Stimulated activated CD4-positive, alpha-beta T cell treated with anti-CD3 and anti-CD28 coated beads, Interleukin-15, amount 100 ng/mL, for 1 hour (primary cell): ENCODE measurements around the gene SLC4A2.

Experiments
- DNase-seq, 2 donors: peaks; one replicate each; pipeline ENCODE4 v3.0.0-alpha.2; 2020; ENCODE audit warnings: low read depth in 1 of 2, low spot score in 1 of 2

The SLC4A2 gene

DNA sequence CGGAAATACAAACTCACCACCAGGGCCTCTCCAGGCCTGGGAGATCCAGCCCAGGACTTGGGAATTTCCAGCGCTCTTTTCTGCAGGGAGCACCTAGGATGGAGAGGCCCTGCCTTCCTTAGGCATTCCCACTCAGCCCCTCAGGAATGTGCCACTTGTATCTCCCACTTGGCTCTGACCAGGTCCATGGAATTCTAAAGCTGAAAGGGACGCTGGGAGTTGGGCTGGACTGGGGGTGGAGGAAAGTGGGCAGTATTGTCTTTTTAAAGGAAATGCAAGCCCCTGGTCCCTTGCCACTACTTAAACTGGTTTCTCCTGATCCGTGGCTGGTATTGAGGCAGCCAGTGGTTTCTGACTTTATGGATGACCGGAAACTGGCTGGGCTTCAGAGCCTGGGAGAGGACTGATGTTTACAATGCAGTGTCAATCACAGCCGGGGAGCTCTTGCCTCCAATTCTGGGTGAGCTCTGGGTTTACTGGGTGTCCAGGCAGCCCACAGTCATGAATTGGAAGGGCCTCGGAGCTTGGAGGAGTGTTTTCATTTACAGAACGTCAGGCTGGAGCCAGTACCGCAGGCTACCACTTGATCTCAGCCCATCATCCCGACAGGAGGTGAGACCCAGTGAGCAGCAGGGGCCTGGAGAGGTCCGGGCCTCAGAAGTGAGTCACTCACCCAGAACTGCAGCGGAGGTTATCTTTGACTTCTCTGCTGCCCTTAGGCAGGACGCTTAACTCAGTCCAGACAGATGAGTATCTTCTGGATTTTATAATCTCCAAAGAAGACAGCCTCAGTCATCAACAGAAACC is 54.2 kb downstream of the SLC4A2 start:
- no peak for DNase-seq

DNA sequence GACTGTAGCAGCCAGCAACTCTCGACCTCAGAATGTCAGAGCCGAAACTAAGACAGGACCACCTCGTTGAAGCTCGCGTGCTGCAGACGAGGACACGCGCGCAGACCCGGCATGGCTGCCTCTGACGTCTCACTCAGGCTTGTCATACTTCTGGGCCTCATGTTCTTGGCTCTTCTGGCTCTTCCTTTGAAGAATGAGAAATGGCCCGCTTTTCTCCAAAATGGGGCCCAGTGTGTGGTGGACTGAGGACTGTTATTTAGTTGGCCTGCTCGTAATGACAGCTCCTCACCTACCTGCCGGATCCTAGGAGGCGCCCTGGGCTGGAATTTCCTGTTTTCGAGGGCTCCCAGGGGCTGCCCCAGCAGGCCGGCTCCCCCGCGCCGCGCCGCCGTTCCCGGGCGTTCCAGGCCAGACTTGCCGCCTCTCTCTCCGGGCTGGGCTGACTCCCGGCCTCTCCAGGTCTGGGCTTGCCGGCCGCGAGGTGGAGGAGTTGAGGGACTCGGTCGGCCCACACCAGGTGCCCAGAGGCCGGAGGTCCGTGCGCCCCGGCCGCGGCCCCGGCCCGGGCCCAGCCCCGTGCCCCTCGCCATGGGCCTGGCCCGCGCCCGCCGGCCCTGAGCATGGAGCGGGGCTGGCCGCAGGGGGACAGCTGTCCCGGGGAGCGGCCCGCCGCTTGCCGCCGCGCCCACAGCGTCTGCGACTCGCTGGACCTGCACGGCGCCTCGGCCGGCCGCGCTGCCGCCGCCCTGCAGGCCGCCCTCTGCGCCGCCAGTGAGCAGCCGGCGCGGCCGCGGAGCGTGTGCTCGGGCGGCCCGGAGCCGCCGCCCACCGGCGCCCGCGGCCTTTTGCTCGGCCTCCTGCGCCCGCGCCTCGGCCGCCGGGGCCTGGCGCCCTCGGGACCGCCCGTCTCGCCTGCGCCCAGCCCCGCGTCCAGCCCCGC is 55.0 kb downstream of the SLC4A2 start:
- DNase-seq: no peak

DNA sequence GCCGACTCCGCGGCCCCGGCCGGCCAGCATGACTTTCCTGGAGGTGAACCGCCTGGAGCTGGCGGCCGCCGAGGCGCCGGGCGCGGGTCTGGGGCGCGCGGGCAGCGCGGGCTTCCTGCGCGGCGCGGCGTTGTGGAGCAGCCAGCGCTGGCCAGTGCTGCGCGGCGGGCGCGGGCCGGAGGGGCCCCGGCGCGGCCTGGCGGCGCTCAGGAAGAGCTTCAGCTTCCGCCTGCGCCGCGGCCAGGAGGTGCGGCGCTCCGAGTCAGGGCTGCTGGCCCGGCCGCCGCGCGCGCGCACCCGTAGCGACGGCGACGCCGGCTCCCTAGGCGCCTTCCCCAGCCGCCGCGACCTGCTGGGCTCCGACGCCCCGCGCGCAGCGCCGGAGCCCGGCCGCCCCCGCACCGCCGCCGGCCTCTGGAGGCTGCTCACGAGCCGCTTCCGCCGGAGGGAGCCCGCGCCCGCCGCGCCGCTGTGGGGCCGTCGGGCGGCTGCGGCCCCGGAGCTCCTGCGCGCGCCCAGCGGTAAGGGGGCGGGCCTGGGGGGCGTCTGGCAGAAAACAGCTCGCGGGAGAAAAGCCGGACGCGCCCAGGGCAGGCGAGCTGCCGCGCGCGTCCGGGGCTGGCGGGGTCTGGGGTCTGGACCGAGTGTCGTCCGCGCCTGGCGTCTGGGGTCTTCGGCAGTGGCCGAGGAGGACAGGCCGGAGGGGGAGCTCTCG is 55.9 kb downstream of the SLC4A2 start:
- DNase-seq: peak; percentile 12 to 36

DNA sequence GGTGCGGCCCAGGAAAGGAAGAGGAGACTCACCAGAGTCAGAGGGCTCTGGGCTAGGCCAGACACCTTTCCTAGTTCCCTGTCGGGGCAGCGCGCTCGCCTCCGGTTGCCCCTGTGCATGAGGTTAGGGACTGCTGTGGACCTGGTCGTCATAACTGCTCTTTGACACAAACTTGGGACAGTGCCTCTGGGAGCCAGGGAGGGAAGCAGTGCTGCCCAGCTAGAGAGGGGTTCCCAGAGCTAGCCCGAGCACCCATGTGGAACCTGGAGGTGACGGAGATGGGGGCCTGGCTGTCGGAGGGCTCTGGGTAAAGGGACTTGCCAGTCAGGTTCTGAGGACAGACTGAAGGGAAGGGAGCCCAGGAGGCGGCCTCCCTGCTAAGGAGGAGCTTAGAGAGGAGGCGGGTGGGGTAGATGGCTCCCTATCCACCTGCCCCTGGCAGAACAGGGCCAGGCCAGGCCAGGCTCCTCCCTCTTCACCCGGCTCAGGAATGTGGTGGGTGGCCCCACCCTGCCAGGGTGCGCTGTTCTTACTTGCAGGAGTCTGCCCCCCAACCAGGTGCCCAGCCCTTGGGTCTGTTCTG is 56.5 kb downstream of the SLC4A2 start:
- DNase-seq: no peak

DNA sequence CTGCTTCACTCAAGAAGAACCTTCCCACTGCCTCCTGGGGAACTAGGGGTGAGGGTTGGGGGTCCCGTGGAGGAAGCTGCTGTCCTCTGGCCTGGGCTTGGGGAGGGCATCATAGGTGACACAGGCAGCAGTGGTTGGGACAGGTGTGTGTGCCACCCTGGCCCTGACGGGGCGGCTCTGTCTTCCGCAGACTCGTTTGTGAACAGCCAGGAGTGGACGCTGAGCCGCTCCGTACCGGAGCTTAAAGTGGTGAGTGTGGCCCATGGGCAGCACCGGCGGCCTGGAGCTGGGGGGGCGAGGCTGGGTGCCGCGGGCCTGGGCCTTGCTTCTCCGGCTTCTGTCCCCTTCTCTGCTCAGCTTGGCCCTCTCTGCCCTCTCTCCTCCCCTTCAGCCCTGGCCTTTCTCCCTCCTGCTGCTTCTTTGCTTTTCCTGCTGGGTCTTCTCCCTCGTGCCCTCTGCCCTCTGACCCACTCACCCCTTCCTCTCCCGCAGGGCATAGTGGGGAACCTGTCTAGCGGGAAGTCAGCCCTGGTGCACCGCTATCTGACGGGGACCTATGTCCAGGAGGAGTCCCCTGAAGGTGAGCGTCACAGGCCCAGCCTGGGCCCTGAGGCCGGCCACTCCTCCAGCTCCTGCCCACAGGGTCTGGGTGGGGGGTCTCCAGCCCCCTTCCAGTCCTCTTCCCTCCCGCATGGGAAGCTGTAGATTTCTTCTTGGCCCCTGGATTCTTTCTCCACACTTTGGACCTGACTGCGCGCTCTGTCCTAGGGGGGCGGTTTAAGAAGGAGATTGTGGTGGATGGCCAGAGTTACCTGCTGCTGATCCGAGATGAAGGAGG is 57.4 kb downstream of the SLC4A2 start:
- no peak for DNase-seq

DNA sequence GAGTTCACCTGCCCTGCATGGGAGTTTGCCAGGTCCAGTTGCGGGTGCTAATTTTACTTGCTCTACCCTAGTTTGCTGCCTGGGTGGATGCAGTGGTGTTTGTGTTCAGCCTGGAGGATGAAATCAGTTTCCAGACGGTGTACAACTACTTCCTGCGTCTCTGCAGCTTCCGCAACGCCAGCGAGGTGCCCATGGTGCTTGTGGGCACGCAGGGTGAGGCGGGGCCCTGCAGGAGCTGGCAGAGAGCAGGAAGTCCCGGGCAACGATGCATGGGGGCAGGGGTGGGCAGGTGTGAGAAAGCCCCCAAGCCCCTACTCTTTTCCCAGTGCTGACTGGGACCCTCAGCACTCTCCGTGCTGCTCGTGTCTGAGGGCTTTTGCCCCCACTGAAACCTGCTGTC is 58.2 kb downstream of the SLC4A2 start:
- DNase-seq: peak in 1 of 2 donors; percentile 35

DNA sequence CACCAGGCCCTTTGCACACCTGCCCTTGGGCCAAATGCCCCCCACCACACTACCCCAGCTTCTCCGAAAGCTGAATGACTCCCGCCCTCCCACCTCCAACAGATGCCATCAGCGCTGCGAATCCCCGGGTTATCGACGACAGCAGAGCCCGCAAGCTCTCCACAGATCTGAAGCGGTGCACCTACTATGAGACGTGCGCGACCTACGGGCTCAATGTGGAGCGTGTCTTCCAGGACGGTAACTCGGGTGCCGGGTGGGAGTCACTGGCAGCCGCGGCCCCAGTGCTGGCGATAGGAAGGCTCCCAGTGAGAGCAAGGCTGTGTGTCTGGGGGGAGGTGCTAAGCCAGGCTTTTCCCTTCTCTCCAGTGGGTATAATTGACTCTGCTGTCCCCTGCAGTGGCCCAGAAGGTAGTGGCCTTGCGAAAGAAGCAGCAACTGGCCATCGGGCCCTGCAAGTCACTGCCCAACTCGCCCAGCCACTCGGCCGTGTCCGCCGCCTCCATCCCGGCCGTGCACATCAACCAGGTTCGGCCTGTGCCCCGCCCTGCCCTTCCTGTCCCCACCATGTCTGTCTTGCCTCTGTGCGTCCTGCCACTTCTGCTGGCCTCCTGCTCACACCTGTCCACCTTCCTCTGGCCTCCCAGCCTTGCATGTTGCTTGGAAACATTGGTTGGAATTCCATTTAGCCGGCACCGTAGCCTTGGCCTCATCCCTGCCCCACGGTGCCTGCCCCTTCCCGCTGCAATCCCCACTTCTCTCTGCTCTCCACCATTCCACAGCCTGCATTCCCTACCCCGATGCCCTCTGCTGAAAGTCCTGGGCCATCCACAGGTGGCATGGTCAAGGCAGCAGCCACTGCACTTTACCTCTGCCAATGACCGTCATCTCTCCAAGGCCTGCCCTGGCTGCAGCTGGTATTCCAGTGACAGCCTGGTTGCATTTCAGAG is 59.0 kb downstream of the SLC4A2 start:
- DNase-seq: no peak

DNA sequence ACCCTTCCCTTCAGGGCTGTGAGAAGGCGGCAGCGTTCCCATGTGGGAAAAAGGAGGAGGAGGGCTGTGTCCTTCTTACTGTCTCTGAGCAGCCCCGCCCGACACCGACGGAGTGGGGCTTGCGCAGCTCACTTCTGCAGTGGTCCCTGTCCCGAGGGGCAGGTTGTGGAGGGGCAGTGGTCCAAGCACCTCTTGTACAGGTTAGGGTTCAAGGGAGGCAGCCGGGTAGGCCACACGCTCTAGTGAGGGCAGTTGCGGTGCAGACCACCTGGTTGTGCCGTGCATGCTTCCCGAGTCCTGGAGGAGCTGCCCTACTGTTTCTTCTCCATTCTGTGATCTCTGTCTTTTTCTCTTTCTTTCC is 59.6 kb downstream of the SLC4A2 start:
- DNase-seq: no peak

DNA sequence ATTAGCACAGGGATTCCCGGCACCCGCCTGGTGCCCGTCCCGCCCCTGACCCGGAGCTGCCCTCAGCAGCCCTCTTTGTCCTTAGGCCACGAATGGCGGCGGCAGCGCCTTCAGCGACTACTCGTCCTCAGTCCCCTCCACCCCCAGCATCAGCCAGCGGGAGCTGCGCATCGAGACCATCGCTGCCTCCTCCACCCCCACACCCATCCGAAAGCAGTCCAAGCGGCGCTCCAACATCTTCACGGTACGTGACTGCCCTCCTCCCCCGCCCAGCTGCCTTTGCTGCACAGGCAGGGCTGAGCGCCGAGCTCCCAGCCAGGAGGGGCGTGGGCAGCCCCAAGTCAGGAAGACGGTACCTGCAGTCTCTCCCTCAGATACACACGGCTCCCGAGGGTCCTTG is 60.5 kb downstream of the SLC4A2 start:
- no peak for DNase-seq

DNA sequence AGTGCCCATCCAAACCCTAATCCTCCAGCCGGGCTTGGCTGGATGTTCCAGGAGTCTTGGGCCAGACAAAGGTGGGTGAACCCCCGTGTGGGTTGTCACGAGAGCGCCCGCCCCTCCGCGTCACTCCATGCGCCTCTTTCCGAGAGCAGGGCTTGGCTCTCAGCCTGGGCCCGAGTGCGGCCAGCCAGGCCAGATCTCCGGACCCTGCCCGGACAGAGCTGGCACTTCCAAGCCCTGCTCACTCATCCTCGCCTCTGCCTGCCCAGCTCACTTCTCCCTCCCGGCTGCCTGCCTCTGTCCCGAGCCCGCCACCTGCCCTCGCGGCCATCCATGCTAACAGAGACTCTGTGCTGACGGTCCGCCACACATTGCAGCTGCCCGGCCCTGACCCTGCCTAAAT is 61.5 kb downstream of the SLC4A2 start:
- DNase-seq: no peak

DNA sequence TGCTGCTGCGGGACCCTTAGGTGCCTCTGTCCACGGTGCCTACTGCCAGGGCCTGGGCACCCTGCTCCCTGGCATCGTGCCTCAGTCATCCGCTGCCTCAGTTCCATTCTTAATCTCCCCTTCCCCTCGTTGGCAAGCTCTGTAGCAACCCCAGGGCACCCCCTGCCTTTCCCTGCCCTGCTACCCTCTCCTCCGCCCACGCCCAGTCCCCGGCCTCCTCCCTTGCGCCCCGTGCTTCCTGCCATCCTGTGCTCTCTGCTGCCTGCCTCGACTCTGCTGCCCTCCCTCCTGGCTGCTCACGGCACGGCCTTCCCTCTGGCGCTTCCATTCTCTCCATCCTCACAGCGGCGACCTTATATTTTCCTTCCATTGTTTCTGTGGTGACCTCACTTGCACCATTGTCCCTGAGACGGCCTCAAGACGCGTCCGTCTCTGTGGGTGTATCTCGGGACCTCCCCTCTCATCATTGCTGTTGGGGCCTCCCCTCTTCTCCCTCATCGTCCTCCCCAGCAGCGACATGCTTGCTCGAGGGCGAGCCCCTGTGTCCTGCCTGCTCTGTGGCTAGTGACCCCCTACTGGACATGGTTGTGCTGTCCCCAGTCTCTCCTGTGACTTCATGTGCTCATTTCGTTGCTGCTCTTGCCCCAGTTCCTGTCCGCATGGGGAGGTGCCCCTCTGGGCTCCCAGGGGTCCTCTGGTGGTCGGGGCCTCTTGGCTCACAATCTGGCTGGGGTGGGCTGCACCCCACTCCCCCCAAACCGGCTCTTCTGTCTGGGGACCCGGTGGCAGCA is 62.2 kb downstream of the SLC4A2 start:
- no peak for DNase-seq

DNA sequence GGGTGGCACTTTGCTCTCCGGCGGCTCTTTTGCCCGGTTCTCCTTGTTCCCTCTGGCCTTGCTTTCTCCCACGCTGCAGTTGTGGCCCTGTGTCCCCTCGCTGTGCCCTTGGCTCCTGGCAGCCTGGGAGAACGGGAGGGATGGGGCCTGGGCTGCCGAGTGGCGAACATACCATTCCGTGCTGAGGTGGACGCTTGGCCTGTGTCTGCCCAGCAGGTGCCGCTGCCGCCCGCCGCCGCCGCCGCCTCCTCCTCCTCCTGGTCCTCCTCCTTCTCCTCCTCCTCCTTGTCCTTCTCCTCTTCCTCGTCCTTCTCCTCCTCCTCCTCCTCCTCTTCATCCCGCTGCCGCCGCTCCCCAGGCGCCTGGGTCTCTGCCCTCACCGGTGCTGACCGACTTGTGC is 62.9 kb downstream of the SLC4A2 start:
- no peak for DNase-seq

DNA sequence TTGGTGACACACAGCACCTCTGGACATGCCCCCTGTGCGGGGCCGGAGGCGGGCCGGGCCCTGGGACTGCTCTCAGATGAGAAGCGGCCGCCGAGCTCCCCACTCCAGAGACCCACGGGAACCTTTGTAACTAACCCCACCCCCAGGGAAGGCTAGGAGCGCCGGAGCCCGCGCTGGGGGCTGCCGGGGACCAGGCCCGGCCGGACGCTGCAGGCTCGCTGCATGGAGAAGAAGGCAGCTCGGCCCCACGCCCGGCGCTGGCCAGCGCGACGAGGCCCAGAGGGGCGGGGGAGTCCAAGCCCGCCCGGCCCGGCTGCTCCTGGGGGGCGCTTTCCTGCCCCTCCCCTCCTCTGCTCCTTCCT is 63.4 kb downstream of the SLC4A2 start:
- no peak for DNase-seq

DNA sequence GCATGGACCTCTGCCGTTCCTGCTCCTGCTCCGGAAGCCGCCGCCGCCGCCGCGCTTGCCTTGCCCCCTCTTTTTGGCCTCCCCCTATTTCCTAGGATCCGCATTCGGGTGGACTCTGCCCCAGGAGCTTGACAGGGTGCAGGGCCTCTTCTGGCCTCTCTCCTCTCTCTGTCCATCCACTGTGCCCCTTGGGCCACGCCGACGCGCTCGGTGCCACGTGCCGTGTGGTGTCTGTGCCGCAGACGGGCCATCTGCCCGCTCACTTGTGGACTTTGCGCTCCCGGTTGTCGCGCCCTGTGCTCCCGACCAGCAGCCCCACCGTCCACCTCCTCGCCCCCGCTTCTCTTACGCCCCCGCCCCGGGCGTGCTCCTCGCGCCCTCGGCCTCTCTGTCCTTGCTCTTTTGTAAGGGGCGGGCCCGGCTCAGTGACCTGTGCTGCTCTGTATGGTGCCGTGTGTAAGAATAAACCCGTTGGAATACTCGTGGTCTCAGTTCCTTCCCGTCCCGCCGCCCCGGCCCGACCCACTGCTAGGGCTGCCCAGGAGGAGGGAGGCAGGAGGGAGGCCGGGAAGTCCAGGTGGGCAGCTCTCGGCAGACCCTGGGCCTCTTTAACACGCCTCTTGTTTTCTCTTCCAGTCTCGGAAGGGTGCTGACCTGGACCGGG is 63.9 kb downstream of the SLC4A2 start:
- DNase-seq: no peak

DNA sequence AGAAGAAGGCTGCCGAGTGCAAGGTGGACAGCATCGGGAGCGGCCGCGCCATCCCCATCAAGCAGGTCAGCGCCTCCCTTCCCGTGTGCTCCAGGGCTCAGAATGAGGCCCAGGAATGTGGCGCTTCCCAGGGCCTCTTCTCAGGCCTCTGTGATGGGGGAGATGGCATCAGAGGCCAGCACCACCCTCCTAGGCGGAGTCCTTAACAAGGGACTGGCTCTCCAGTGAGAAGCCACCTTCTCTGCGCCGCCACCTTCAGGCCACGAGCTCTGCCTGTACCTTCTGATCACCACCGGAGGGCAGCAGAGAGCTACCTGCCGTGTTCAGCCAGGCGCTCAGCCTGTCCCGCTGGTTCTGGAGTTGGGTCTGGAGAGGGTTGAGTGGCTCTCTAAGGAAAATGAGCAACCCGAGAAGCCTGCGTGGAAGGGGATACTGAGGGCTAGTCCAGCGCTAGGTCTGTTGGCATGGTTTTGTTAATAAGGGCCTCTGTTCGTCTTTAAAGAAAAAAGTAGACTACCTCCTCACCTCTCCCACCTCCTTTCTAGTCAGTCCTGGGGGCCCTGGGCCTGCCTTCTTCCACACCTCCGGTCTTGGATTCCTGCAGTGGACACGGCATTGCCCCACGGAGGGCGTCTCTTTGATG is 64.6 kb downstream of the SLC4A2 start:
- peak; percentile 56 to 71 for DNase-seq

DNA sequence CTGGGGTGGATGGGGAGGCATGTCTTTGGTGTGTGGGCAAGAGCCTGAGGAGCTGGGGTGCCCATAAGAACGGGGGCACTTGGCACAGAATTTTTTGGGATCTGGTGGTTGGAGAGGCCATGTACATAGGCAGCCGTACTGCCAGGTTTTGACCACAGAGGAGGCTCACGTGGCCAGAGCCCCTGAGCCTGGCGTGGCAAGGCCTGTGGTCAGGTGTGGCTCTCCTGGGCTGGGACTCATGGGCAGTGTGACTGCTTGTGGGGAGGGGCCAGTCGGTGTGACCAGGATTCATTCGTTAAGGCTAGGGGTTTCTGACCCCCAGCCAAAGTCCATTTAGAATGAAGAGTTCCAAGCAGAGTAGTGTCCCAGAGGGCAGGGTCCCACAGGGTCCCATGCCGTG is 65.1 kb downstream of the SLC4A2 start:
- no peak for DNase-seq

DNA sequence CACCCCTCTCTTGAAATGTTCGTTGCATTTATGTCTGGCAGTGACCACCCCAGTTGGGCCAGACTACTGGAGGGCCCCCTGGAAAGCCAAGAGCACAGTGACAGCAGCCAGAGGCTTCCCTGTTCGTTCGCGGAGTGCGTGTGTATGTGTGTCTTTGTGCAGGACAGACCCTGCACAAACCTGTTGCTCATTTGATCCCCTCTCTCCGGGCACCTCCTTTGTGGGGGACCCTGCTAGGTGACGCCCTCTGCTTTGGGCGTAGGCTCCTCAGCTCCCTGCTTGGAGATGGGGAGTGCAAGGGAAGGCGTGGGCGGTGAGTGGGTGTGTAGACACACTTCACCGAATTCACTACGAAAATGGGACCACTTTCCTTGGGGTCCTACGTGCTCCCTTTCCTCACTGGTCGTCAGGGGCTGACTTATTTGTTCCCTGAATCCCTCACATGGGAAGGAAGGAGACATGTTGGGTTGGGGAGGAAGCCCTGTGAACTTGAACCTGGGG is 65.6 kb downstream of the SLC4A2 start:
- DNase-seq: no peak
